Brain microvascular endothelial cell (primary cell): ENCODE data around the gene DOCK4.
A peak's percentile ranks its signal among the peaks of the same experiment; 100 is the strongest.
"Not testable (repeated sequence)": the region's sequence is repeated elsewhere in the genome, so short reads cannot be mapped to it uniquely, and the experiment has no call there.

ENCODE experiments used
- DNase-seq: peaks from one replicate; pipeline ENCODE4 v3.0.0-alpha.2; 2020
- H3K27ac ChIP-seq: fragments of 250-450 bp; sonication (Bioruptor Pico); 2 replicates; pipeline ENCODE4 v1.5.1; 2020; ENCODE audit warnings: mild to moderate bottlenecking, moderate library complexity
- H3K27me3 ChIP-seq: fragments of 250-450 bp; sonication (Bioruptor Pico); replicated peaks from 2 replicates; pipeline ENCODE4 v1.5.1; 2020; ENCODE audit warnings: mild to moderate bottlenecking
- H3K36me3 ChIP-seq: fragments of 250-450 bp; sonication (Bioruptor Pico); replicated peaks from 2 replicates; pipeline ENCODE4 v1.5.1; 2020; ENCODE audit warnings: mild to moderate bottlenecking
- H3K4me3 ChIP-seq: 2 replicates; pipeline ENCODE4 v1.5.1; 2011; ENCODE audit warnings: low read depth, mild to moderate bottlenecking, control low read depth, low read length, moderate library complexity
- CTCF ChIP-seq: IDR thresholded peaks from 2 replicates; pipeline ENCODE4 v1.5.1; 2011; ENCODE audit warnings: low read depth, mild to moderate bottlenecking, moderate library complexity, low read length, control low read depth, inconsistent platforms; ENCODE audit errors: missing control alignments
- in situ Hi-C: cut with HindIII; loops from 2 replicates; pipeline ENCODE4 v1.10.0; 2017; ENCODE audit warnings: low sequenced_read_pairs, low pct_ligation_motif_present

DOCK4 gene

DNA sequence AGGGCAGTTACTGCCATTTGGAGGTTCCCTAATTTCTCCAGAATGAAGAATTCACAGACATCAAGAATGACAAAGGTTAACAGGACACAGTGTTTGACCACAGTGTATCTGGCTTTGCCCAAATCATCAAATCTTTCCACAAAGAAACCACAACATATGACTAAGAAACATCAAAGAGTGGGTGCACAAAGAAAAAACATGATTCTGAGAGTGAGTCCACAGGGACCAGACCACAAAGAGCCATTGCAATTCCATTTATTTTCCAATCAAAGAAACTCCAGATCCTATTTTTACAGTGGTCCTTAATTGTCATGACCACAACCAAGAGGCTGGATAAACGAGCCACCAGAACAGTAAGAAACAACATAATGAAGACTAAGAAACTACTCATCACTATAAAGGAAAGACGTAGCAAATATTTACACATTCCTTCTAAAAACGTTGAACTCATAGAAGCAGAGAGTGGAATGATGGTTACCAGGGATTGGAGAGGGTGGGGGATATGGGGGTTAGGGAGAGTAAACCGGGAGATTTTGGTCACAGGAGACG is 286.5 kb downstream of the DOCK4 start:
- H3K4me3 ChIP-seq, result no peak overlapping the region
- H3K27me3 ChIP-seq, result no peaks in the 10 kb centered on the region
- in situ Hi-C loops, result no loop called here
- TF ChIP-seq CTCF, result no peak
- H3K27ac ChIP-seq, result no peak overlapping the region
- DNase-seq, result peak; percentile 45
- H3K36me3 ChIP-seq, result no peaks in the 10 kb centered on the region

GRCh38 chr7:111919164-111919563 is 287.0 kb downstream of the DOCK4 start:
- H3K27ac ChIP-seq, result no peak overlapping the region

GRCh38 chr7:111918461-111918860 is 287.7 kb downstream of the DOCK4 start:
- in situ Hi-C loops, result no loop called here
- no peaks in the 10 kb centered on the region for H3K36me3 ChIP-seq
- no peak overlapping the region for H3K27ac ChIP-seq
- no peaks in the 10 kb centered on the region for H3K27me3 ChIP-seq
- no peak for DNase-seq
- H3K4me3 ChIP-seq, result no peak overlapping the region
- no peak for TF ChIP-seq CTCF

More at GRCh38 chr7:111919164-111919563, 287.0 kb downstream of the DOCK4 start:
- no peak overlapping the region for H3K4me3 ChIP-seq
- no peak for DNase-seq
- H3K36me3 ChIP-seq, result no peaks in the 10 kb centered on the region
- in situ Hi-C loops, result no loop called here
- TF ChIP-seq CTCF, result no peak
- H3K27me3 ChIP-seq, result no peaks in the 10 kb centered on the region

- H3K27me3 ChIP-seq, H3K4me3 ChIP-seq, H3K36me3 ChIP-seq, DNase-seq, H3K27ac ChIP-seq, in situ Hi-C loops: not testable (repeated sequence)
Measured at GRCh38 chr7:111917404-111917803, 288.8 kb downstream of the DOCK4 start.

- TF ChIP-seq CTCF, result no peak
- Histone ChIP-seq H3K4me3 (no peak overlapping the region), H3K36me3 (no peaks in the 10 kb centered on the region), H3K27ac (no peak overlapping the region), H3K27me3 (no peaks in the 10 kb centered on the region)
- DNase-seq, result no peak
- in situ Hi-C loops, result no loop called here
Measured at GRCh38 chr7:111914291-111914690, 291.9 kb downstream of the DOCK4 start.

DNA sequence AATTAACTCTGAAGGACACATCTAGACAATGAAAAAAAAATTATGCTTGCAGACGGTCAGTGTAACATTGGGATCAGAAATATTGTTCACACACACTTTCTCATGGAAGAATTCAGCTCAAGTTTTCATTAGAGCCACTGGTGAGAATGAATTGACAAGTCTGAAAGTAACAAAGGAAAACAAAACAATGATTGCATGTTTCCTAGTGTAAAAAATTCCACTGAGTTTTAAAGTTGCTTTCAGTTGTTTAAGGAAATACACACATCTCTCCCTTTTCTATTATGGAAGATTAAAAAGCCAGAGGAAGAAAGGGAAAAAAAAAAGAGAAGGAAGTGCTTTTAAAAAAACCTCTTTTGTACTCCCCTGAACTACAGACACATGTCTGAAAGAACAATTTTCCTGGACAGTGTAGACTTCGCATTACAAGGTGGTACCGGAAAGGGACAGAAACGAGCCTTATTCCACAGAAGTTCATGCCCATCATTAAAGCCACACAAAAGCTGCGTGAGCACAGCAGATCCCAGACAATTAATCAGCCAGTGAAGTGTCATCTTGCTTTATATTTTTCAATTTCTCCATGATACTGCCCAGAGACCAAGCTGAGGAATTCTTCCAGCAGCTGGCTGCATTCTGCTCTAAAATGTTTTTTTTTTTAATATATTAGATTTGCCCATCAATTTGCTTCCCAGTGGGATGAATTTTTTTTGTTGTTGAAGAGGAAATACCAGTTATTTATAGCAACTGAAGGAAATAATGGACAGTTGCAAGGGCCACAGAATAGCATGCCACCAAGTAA is 294.8 kb downstream of the DOCK4 start:
- no peak for DNase-seq
- in situ Hi-C loops, result no loop called here
- no peaks in the 10 kb centered on the region for H3K36me3 ChIP-seq
- no peaks in the 10 kb centered on the region for H3K27me3 ChIP-seq
- TF ChIP-seq CTCF, result no peak
- no peak overlapping the region for H3K27ac ChIP-seq
- H3K4me3 ChIP-seq, result no peak overlapping the region
